H9 (cell line): ENCODE results near the gene HSD17B2. TPM values are rescaled to one million over a fixed set of nuclear protein-coding genes. Genes with fewer than 3 reads are reported as not detected.

Experiments
- DNase-seq: peaks from one replicate; pipeline ENCODE4 v3.0.0-alpha.2; 2017
- H2AFZ ChIP-seq: one replicate; pipeline ENCODE4 v1.6.1; 2013; ENCODE audit warnings: mild to moderate bottlenecking, low read length, control low read depth, moderate library complexity
- H2AK5ac ChIP-seq: 2 replicates; pipeline ENCODE4 v1.6.1; 2013; ENCODE audit warnings: low read length, control low read depth, mixed read lengths; ENCODE audit not compliant: insufficient read length
- H2BK120ac ChIP-seq: one replicate; pipeline ENCODE4 v1.6.1; 2013; ENCODE audit warnings: low read depth, mild to moderate bottlenecking, low read length, control low read depth, inconsistent platforms; ENCODE audit not compliant: poor library complexity, severe bottlenecking
- H2BK12ac ChIP-seq: 2 replicates; pipeline ENCODE4 v1.6.1; 2013; ENCODE audit warnings: low read length, control low read depth, mixed read lengths, low read depth; ENCODE audit not compliant: insufficient read length
- H2BK15ac ChIP-seq: 2 replicates; pipeline ENCODE4 v1.6.1; 2013; ENCODE audit warnings: low read depth, low read length, control low read depth
- H2BK20ac ChIP-seq: one replicate; pipeline ENCODE4 v1.6.1; 2013; ENCODE audit warnings: low read depth, mild to moderate bottlenecking, low read length, control low read depth, inconsistent platforms; ENCODE audit not compliant: poor library complexity, severe bottlenecking
- H2BK5ac ChIP-seq: 2 replicates; pipeline ENCODE4 v1.6.1; 2013; ENCODE audit warnings: low read length, control low read depth, mixed read lengths; ENCODE audit not compliant: insufficient read length
- H3K14ac ChIP-seq: 2 replicates; pipeline ENCODE4 v1.6.1; 2013; ENCODE audit warnings: low read length, control low read depth; ENCODE audit not compliant: insufficient read depth
- H3K18ac ChIP-seq: 2 replicates; pipeline ENCODE4 v1.6.1; 2013; ENCODE audit warnings: low read depth, mild to moderate bottlenecking, mixed read lengths, low read length, control low read depth; ENCODE audit not compliant: insufficient read length
- H3K23ac ChIP-seq: 2 replicates; pipeline ENCODE4 v1.6.1; 2013; ENCODE audit warnings: low read length, control low read depth, mixed read lengths, low read depth; ENCODE audit not compliant: insufficient read length
- H3K23me2 ChIP-seq: 2 replicates; pipeline ENCODE4 v1.6.1; 2013; ENCODE audit warnings: low read depth, mild to moderate bottlenecking, mixed read lengths, low read length, control low read depth; ENCODE audit not compliant: insufficient read length, poor library complexity, severe bottlenecking
- H3K27ac ChIP-seq: 2 replicates; pipeline ENCODE4 v1.5.1; 2013; ENCODE audit warnings: low read length, control low read depth, mixed read lengths, low read depth; ENCODE audit not compliant: insufficient read length
- H3K27me3 ChIP-seq: 2 replicates; pipeline ENCODE4 v1.6.1; 2013; ENCODE audit warnings: low read length, control low read depth, inconsistent platforms; ENCODE audit not compliant: insufficient read depth
- H3K4ac ChIP-seq: 2 replicates; pipeline ENCODE4 v1.6.1; 2013; ENCODE audit warnings: low read depth, mild to moderate bottlenecking, control low read depth, inconsistent platforms, low read length, moderate library complexity
- H3K4me1 ChIP-seq: 2 replicates; pipeline ENCODE4 v1.6.1; 2013; ENCODE audit warnings: low read length, control low read depth, inconsistent platforms; ENCODE audit not compliant: insufficient read depth
- H3K4me2 ChIP-seq: 2 replicates; pipeline ENCODE4 v1.6.1; 2013; ENCODE audit warnings: low read length, control low read depth, mixed read lengths; ENCODE audit not compliant: insufficient read length, insufficient read depth
- H3K56ac ChIP-seq: 2 replicates; pipeline ENCODE4 v1.6.1; 2013; ENCODE audit warnings: low read depth, mild to moderate bottlenecking, mixed read lengths, low read length, control low read depth; ENCODE audit not compliant: insufficient read length
- H3K79me1 ChIP-seq: 2 replicates; pipeline ENCODE4 v1.6.1; 2013; ENCODE audit warnings: low read depth, mild to moderate bottlenecking, moderate library complexity, low read length, control low read depth, inconsistent platforms; ENCODE audit not compliant: insufficient read depth, poor library complexity, severe bottlenecking
- H3K79me2 ChIP-seq: 2 replicates; pipeline ENCODE4 v1.6.1; 2013; ENCODE audit warnings: low read length, control low read depth, inconsistent platforms; ENCODE audit not compliant: insufficient read depth
- H3K9ac ChIP-seq: 2 replicates; pipeline ENCODE4 v1.6.1; 2013; ENCODE audit warnings: low read length, control low read depth, mixed read lengths; ENCODE audit not compliant: insufficient read length; ENCODE audit errors: extremely low read depth
- H3K9me3 ChIP-seq: one replicate; pipeline ENCODE4 v1.6.1; 2013; ENCODE audit warnings: low read depth, low read length, inconsistent platforms; ENCODE audit not compliant: control insufficient read depth
- H3T11ph ChIP-seq: one replicate; pipeline ENCODE4 v1.6.1; 2013; ENCODE audit warnings: mild to moderate bottlenecking, low read length, control low read depth, inconsistent platforms
- H4K20me1 ChIP-seq: one replicate; pipeline ENCODE4 v1.6.1; 2013; ENCODE audit not compliant: control insufficient read depth, insufficient read length, insufficient read depth
- H4K5ac ChIP-seq: 2 replicates; pipeline ENCODE4 v1.6.1; 2013; ENCODE audit warnings: low read depth, mild to moderate bottlenecking, mixed read lengths, low read length, control low read depth; ENCODE audit not compliant: insufficient read length
- H4K8ac ChIP-seq: replicated peaks from 2 replicates; pipeline ENCODE4 v1.6.1; 2013; ENCODE audit warnings: low read length, control low read depth, mixed read lengths, low read depth; ENCODE audit not compliant: insufficient read length
- H4K91ac ChIP-seq: 2 replicates; pipeline ENCODE4 v1.6.1; 2013; ENCODE audit warnings: low read depth, mild to moderate bottlenecking, moderate library complexity, mixed read lengths, low read length, control low read depth; ENCODE audit not compliant: insufficient read length
- H3K27ac Mint-ChIP-seq, 3 experiments: 2 replicates in 2 of 3; 3 replicates in 1 of 3; pipeline ENCODE4 v1.8.0; 2020 to 2021; ENCODE audit warnings: mixed read lengths in 3 of 3, mild to moderate bottlenecking in 1 of 3, moderate library complexity in 1 of 3
- H3K27me3 Mint-ChIP-seq: 2 replicates; pipeline ENCODE4 v1.8.0; 2021; ENCODE audit warnings: low read depth, mild to moderate bottlenecking, moderate library complexity, mixed read lengths
- H3K36me3 Mint-ChIP-seq, 3 experiments: 2 replicates in 2 of 3; 3 replicates in 1 of 3; pipeline ENCODE4 v1.8.0; 2020 to 2021; ENCODE audit warnings: low read depth in 3 of 3, mixed read lengths in 3 of 3; ENCODE audit not compliant: insufficient read depth in 1 of 3
- H3K4me1 Mint-ChIP-seq, 2 experiments: 2 replicates each; pipeline ENCODE4 v1.8.0; 2020; ENCODE audit warnings: mixed read lengths in 2 of 2
- H3K4me3 Mint-ChIP-seq, 2 experiments: 2 replicates in 1 of 2; 3 replicates in 1 of 2; pipeline ENCODE4 v1.8.0; 2020 to 2021; ENCODE audit warnings: mild to moderate bottlenecking in 2 of 2, mixed read lengths in 2 of 2, moderate library complexity in 1 of 2
- H3K9me3 Mint-ChIP-seq, 2 experiments: 2 replicates in 1 of 2; 3 replicates in 1 of 2; pipeline ENCODE4 v1.8.0; 2020; ENCODE audit warnings: mild to moderate bottlenecking in 2 of 2, mixed read lengths in 2 of 2, moderate library complexity in 1 of 2
- WGBS: extraction: QIAGEN DNeasy Blood & Tissue Kit; methylation state at CpG from one replicate; pipeline ENCODE4 v1.1.7; 2013; ENCODE audit warnings: missing lambda C conversion rate, low lambda C conversion rate, mixed read lengths; ENCODE audit not compliant: insufficient read length; ENCODE audit errors: extremely low coverage; 5-methylcytosine and 5-hydroxymethylcytosine counted together
- total RNA-seq: library from RNA; stranded (reverse); gene quantifications from 2 replicates; pipeline ENCODE4 v1.2.1, GENCODE V29; 2021
- TF ChIP-seq, protein P1 (sequence below): fragments of 200-600 bp; sonication (generic); conservative IDR thresholded peaks from 3 replicates; pipeline ENCODE4 v1.8.0; 2021; ENCODE audit warnings: antibody characterized with exemption, mild to moderate bottlenecking

Gene HSD17B2
- total RNA-seq, 1 experiment from 2014 or later, result not detected

DNA sequence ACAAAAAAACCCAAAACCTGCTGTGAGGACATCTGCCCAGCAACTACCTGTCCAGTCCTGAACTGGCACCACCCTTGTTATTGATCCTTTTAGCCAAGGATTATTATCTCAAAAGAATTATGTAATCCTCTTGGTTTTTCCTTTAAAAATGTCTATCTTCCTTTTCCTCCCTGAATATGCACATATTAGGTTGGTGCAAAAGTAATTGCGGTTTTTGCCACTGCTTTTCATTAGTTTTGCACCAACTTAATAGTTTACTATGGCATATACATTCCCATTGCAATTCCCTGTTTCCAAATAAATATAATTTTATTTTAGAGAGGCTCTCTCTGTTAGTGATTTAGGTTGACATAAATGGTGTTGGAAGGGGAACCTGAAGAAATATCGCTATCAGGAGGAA, 83.7 kb downstream of the HSD17B2 start:
- no peak overlapping the region for H2BK20ac ChIP-seq

More for the DNA sequence above, 83.7 kb downstream of the HSD17B2 start:
- Histone ChIP-seq H3T11ph (no peak overlapping the region), H2BK120ac (no peak overlapping the region), H4K8ac (no peak overlapping the region), H3K18ac (no peak overlapping the region), H3K4ac (no peak overlapping the region), H2BK15ac (no peak overlapping the region), H2AK5ac (no peak overlapping the region), H3K9me3 (no peaks in the 10 kb centered on the region), H3K14ac (no peak overlapping the region), H3K9ac (no peak overlapping the region), H3K4me2 (no peak overlapping the region), H4K91ac (no peak overlapping the region), H2BK5ac (no peak overlapping the region), H4K20me1 (no peaks in the 10 kb centered on the region), H3K27me3 (no peaks in the 10 kb centered on the region; the same call in 1 of the 2 replicates), H2BK12ac (no peak overlapping the region), H3K79me1 (no peaks in the 10 kb centered on the region), H3K56ac (no peak overlapping the region), H2AFZ (no peak overlapping the region), H4K5ac (no peak overlapping the region), H3K27ac (no peak overlapping the region), H3K23ac (no peak overlapping the region), H3K79me2 (no peaks in the 10 kb centered on the region), H3K4me1 (no peaks in the 10 kb centered on the region; the same call in 1 of the 2 replicates), H3K23me2 (no peaks in the 10 kb centered on the region)
- peaks cover 0 to 2% of the 10 kb centered on the region in 2 experiments; a peak in 1 of 4 replicates for H3K4me1 Mint-ChIP-seq
- TF ChIP-seq, protein P1, sequence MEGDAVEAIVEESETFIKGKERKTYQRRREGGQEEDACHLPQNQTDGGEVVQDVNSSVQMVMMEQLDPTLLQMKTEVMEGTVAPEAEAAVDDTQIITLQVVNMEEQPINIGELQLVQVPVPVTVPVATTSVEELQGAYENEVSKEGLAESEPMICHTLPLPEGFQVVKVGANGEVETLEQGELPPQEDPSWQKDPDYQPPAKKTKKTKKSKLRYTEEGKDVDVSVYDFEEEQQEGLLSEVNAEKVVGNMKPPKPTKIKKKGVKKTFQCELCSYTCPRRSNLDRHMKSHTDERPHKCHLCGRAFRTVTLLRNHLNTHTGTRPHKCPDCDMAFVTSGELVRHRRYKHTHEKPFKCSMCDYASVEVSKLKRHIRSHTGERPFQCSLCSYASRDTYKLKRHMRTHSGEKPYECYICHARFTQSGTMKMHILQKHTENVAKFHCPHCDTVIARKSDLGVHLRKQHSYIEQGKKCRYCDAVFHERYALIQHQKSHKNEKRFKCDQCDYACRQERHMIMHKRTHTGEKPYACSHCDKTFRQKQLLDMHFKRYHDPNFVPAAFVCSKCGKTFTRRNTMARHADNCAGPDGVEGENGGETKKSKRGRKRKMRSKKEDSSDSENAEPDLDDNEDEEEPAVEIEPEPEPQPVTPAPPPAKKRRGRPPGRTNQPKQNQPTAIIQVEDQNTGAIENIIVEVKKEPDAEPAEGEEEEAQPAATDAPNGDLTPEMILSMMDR, result no peak
- no peaks in the 10 kb centered on the region for H3K27me3 Mint-ChIP-seq
- no peaks in the 10 kb centered on the region for H3K9me3 Mint-ChIP-seq
- no peaks in the 10 kb centered on the region for H3K36me3 Mint-ChIP-seq
- no CpG with 5 or more reads among the region's 2 CpGs for WGBS
- H3K4me3 Mint-ChIP-seq, result no peak overlapping the region
- no peak for DNase-seq
- no peak overlapping the region for H3K27ac Mint-ChIP-seq
